B cell (primary cell): ENCODE measurements around the gene PIGQ. TPM values are rescaled to one million over a fixed set of nuclear protein-coding genes. Genes with fewer than 3 reads are reported as not detected.

ENCODE experiments used
- ATAC-seq: fragments of 200-7000 bp; cut with Tn5 transposase; one replicate; pipeline ENCODE4 v1.10.0; 2021; ENCODE audit warnings: low read depth, mild to moderate bottlenecking, moderate number of reproducible peaks, moderate library complexity
- CTCF ChIA-PET: fragments of 350-600 bp; sonication (Branson Sonifier 250); formaldehyde crosslinking; loops from one replicate; lab custom pipeline; 2021; ENCODE audit warnings: antibody characterized with exemption, inconsistent platforms; lab: Charles Lee
- POLR2A ChIA-PET: fragments of 350-600 bp; sonication (Branson Sonifier 250); formaldehyde crosslinking; loops from one replicate; lab custom pipeline; 2021; ENCODE audit warnings: antibody characterized with exemption; lab: Charles Lee
- DNase-seq: peaks from one replicate; pipeline ENCODE4 v3.0.0; 2013
- H2AFZ ChIP-seq: 2 replicates; pipeline ENCODE4 v1.6.1; 2012; ENCODE audit warnings: mild to moderate bottlenecking, low read depth, low read length; ENCODE audit not compliant: insufficient read depth, poor library complexity, severe bottlenecking
- H3K27ac ChIP-seq, 2 donors: 1 replicate in 1 of 2; 2 replicates in 1 of 2; pipeline ENCODE4 v1.5.1; 2012 to 2013; ENCODE audit warnings: low read length in 2 of 2, mild to moderate bottlenecking in 2 of 2, moderate library complexity in 1 of 2
- H3K27me3 ChIP-seq, 4 experiments: fragments of 200-600 bp in 1 of 4; sonication (generic) in 1 of 4; replicated peaks in 1 of 4; 1 replicate in 2 of 4; 2 replicates in 2 of 4; pipeline versions ENCODE4 v1.6.1 to v1.7.0; 2013 to 2016; ENCODE audit warnings: low read length in 3 of 4, mild to moderate bottlenecking in 2 of 4, mixed read lengths in 1 of 4, moderate library complexity in 1 of 4; ENCODE audit not compliant: insufficient read depth in 4 of 4, control insufficient read depth in 3 of 4; ENCODE audit errors: control extremely low read depth in 1 of 4
- H3K36me3 ChIP-seq, 2 experiments: replicated peaks in 1 of 2; 1 replicate in 1 of 2; 2 replicates in 1 of 2; pipeline versions ENCODE4 v1.6.1 to v1.7.1; 2013; ENCODE audit warnings: low read length in 1 of 2; ENCODE audit not compliant: insufficient read depth in 2 of 2, control insufficient read depth in 1 of 2; ENCODE audit errors: control extremely low read depth in 1 of 2, extremely low read depth in 1 of 2
- H3K4me1 ChIP-seq, 2 donors: fragments of 200-600 bp in 1 of 2; sonication (generic) in 1 of 2; 1 replicate in 1 of 2; 2 replicates in 1 of 2; pipeline versions ENCODE4 v1.5.1 to v1.6.1; 2013 to 2017; ENCODE audit warnings: low read length in 2 of 2; ENCODE audit not compliant: control insufficient read depth in 2 of 2, insufficient read depth in 2 of 2
- H3K4me2 ChIP-seq: replicated peaks from 2 replicates; pipeline ENCODE3; 2012; ENCODE audit warnings: mild to moderate bottlenecking, low read depth, low read length; ENCODE audit not compliant: poor library complexity, severe bottlenecking
- H3K4me3 ChIP-seq, 5 experiments: fragments of 200-600 bp in 1 of 5; sonication (generic) in 1 of 5; 1 replicate in 3 of 5; 2 replicates in 2 of 5; pipeline versions ENCODE4 v1.5.1 to v1.7.0; 2011 to 2016; ENCODE audit warnings: low read length in 4 of 5, mild to moderate bottlenecking in 4 of 5, low read depth in 2 of 5, control low read depth in 1 of 5, moderate library complexity in 1 of 5; ENCODE audit not compliant: insufficient read depth in 1 of 5; ENCODE audit errors: control extremely low read depth in 1 of 5, extremely low read depth in 1 of 5
- H3K79me2 ChIP-seq: fragments of 200-600 bp; sonication (generic); one replicate; pipeline ENCODE4 v1.6.0; 2016; ENCODE audit warnings: low read length; ENCODE audit not compliant: control insufficient read depth, insufficient read depth
- H3K9ac ChIP-seq: fragments of 200-600 bp; sonication (generic); 2 replicates; pipeline ENCODE4 v1.6.1; 2017; ENCODE audit warnings: mild to moderate bottlenecking, low read length, moderate library complexity
- H3K9me3 ChIP-seq, 3 donors: one replicate each; pipeline versions ENCODE4 v1.6.1 to v1.7.1; 2013; ENCODE audit warnings: low read length in 2 of 3; ENCODE audit not compliant: control insufficient read depth in 2 of 3, insufficient read depth in 1 of 3; ENCODE audit errors: control extremely low read depth in 1 of 3
- H4K20me1 ChIP-seq: 2 replicates; pipeline ENCODE4 v1.6.0; 2012; ENCODE audit warnings: mild to moderate bottlenecking, low read length; ENCODE audit not compliant: insufficient read depth, control insufficient read depth, poor library complexity, severe bottlenecking
- H3K27ac Mint-ChIP-seq: one replicate; pipeline ENCODE4 v1.8.0; 2021; ENCODE audit warnings: mixed read lengths
- H3K27me3 Mint-ChIP-seq: one replicate; pipeline ENCODE4 v1.8.0; 2021; ENCODE audit warnings: mixed read lengths
- H3K4me1 Mint-ChIP-seq: one replicate; pipeline ENCODE4 v1.8.0; 2021; ENCODE audit warnings: mixed read lengths
- H3K4me3 Mint-ChIP-seq: one replicate; pipeline ENCODE4 v1.8.0; 2021; ENCODE audit warnings: mixed read lengths
- H3K9me3 Mint-ChIP-seq: one replicate; pipeline ENCODE4 v1.8.0; 2022; ENCODE audit warnings: mixed read lengths; ENCODE audit not compliant: insufficient read depth
- EZH2 ChIP-seq: IDR thresholded peaks from 2 replicates; pipeline ENCODE4 v1.6.1; 2012; ENCODE audit warnings: borderline replicate concordance, low read depth, mild to moderate bottlenecking, moderate library complexity, low read length; ENCODE audit not compliant: insufficient read depth, poor library complexity, severe bottlenecking
- WGBS: methylation state at CpG from one replicate; pipeline ENCODE4 v1.1.5; 2013; ENCODE audit warnings: missing lambda C conversion rate; ENCODE audit not compliant: insufficient coverage; 5-methylcytosine and 5-hydroxymethylcytosine counted together
- intact Hi-C: fragments of 100-400 bp; cut with micrococcal nuclease; formaldehyde crosslinking; loops from one replicate; pipeline ENCODE4 v1.10.0; 2022
- polyA plus RNA-seq: library from polyadenylated mRNA; depleted of rRNA; stranded (reverse); fragments of >200 nt; gene quantifications from 2 replicates; pipeline ENCODE4 v1.2.3, GENCODE V29; 2012
- total RNA-seq, 2 donors: library from RNA; stranded (reverse); fragments of 120-200 nt in 1 of 2; gene quantifications; 1 replicate in 1 of 2; 2 replicates in 1 of 2; pipeline versions ENCODE4 v1.2.3 to v1.2.4, GENCODE V29; 2013 to 2022
- TF ChIP-seq, protein P1 (sequence below): fragments of 200-600 bp; IDR thresholded peaks from one replicate; pipeline ENCODE4 v1.8.0; 2022; ENCODE audit warnings: antibody characterized with exemption, mild to moderate bottlenecking

The PIGQ gene
- total and polyA plus RNA-seq, 2 donors (not counting 1 experiment from before 2014, with no cell fraction given), result 56.9 to 68.5 TPM

DNA sequence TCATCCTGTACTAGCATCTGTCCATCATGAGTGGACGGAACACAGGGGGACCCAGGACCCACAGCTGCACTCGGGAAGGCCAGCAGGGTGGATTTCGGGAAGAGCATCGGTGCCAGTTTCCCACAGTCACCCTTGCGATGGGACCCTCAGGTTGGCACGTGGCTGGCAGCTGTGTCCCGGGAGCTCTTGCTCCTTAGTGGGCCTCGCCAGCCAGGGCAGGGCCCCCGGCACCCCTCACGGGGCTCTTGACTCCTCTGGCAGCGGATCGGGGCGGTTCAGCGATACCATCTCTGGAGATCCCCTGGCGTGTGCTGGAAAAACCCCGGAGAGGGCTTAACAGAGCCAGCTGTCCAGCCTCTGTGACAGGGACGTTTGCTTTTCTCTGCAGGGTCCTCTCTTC is 33.0 kb upstream of the PIGQ start:
- POLR2A ChIA-PET, result no interaction called here
- ATAC-seq, result no peak

DNA sequence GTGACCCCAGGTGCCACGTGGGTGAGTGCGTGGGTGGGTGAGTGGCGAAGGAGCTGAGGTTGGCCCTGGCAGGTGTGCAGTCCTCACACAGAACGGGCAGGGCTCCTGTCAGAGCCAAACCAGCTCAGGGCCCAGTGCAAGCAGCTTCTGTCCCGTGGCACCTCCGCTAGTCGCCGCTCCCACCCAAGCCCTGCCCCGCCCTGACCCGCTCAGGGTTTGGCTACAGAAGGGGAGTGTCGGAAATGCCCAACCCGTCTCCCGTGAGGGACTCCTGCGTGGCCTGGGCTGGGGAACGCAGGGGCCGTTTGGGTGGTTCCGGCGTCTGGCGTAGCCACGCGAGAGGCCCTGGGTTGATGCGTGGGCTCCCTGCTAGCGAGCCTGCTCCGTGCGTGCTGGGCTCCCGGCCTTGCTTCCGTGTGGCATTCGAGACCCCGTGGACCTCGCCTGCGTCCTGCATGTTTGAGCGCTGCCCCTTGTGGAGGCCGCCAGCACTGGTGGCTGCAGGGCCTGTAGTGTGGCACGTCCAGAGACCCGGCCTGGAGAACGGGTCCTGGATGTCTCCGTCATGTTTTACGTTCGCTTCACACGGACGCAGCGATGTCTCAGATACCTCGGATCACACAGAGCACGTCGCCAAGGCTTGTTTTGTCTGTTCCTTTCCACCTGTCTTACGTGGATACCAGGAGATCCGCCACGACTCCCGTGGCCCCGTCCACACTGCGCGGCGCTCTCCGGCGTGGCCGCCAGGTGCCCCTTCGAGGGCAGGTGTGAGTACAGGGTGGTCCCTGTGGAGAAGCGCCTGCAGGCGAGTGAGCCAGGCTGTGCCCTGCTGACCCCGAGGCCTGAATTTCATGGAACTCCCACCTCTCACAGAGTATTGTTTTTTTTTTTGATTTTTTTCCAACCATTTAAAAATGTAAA is 32.1 kb upstream of the PIGQ start:
- no peak overlapping the region for H3K4me3 ChIP-seq
- TF ChIP-seq EZH2, result no peak
- TF ChIP-seq, protein P1, sequence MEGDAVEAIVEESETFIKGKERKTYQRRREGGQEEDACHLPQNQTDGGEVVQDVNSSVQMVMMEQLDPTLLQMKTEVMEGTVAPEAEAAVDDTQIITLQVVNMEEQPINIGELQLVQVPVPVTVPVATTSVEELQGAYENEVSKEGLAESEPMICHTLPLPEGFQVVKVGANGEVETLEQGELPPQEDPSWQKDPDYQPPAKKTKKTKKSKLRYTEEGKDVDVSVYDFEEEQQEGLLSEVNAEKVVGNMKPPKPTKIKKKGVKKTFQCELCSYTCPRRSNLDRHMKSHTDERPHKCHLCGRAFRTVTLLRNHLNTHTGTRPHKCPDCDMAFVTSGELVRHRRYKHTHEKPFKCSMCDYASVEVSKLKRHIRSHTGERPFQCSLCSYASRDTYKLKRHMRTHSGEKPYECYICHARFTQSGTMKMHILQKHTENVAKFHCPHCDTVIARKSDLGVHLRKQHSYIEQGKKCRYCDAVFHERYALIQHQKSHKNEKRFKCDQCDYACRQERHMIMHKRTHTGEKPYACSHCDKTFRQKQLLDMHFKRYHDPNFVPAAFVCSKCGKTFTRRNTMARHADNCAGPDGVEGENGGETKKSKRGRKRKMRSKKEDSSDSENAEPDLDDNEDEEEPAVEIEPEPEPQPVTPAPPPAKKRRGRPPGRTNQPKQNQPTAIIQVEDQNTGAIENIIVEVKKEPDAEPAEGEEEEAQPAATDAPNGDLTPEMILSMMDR, result no peak
- no peak overlapping the region for H3K27ac ChIP-seq
- 96% methylated on average over 57 of the region's 60 CpGs for WGBS
- DNase-seq (no peak), ATAC-seq (no peak)
- peaks cover 80% of the 10 kb centered on the region for H4K20me1 ChIP-seq
- H3K9me3 ChIP-seq, result no peaks in the 10 kb centered on the region
- CTCF ChIA-PET, result no interaction called here
- H3K9ac ChIP-seq, result no peak overlapping the region
- H2AFZ ChIP-seq, result no peak overlapping the region
- no peaks in the 10 kb centered on the region for H3K4me1 ChIP-seq
- no peak overlapping the region for H3K4me3 Mint-ChIP-seq
- no peaks in the 10 kb centered on the region for H3K9me3 Mint-ChIP-seq
- POLR2A ChIA-PET, result no interaction called here
- no peak overlapping the region for H3K27ac Mint-ChIP-seq
- no peaks in the 10 kb centered on the region for H3K27me3 ChIP-seq
- H3K4me2 ChIP-seq, result no peak overlapping the region
- peaks cover 0 to 2% of the 10 kb centered on the region in 2 experiments for H3K36me3 ChIP-seq
- H3K79me2 ChIP-seq, result peaks cover 77% of the 10 kb centered on the region
- no peaks in the 10 kb centered on the region for H3K27me3 Mint-ChIP-seq
- H3K4me1 Mint-ChIP-seq, result no peaks in the 10 kb centered on the region
- intact Hi-C loops, result no loop called here

More for the DNA sequence above, 33.0 kb upstream of the PIGQ start:
- Histone ChIP-seq H3K4me3 (no peak overlapping the region), H3K27me3 (no peaks in the 10 kb centered on the region), H3K9ac (no peak overlapping the region), H2AFZ (no peak overlapping the region), H3K79me2 (peaks cover 80% of the 10 kb centered on the region), H3K4me2 (no peak overlapping the region), H3K9me3 (no peaks in the 10 kb centered on the region), H3K4me1 (no peaks in the 10 kb centered on the region), H3K27ac (no peak overlapping the region), H4K20me1 (peaks cover 75% of the 10 kb centered on the region), H3K36me3 (peaks cover 0 to 2% of the 10 kb centered on the region in 2 experiments)
- intact Hi-C loops, result no loop called here
- WGBS, result 97% methylated on average over 17 of the region's 17 CpGs
- no peak overlapping the region for H3K4me3 Mint-ChIP-seq
- no peak for TF ChIP-seq EZH2
- TF ChIP-seq, protein P1, result no peak
- DNase-seq, result no peak
- no peaks in the 10 kb centered on the region for H3K27me3 Mint-ChIP-seq
- H3K9me3 Mint-ChIP-seq, result no peaks in the 10 kb centered on the region
- no peaks in the 10 kb centered on the region for H3K4me1 Mint-ChIP-seq
- CTCF ChIA-PET, result no interaction called here
- no peak overlapping the region for H3K27ac Mint-ChIP-seq
